H1 (cell line): ENCODE measurements around the gene AGPS. TPM values are rescaled to one million over a fixed set of nuclear protein-coding genes. Genes with fewer than 3 reads are reported as not detected.

Experiments
- BCL11A ChIP-seq, 2 experiments: IDR thresholded peaks; one replicate each; pipeline ENCODE4 v1.6.1; 2011; ENCODE audit warnings: low read depth in 2 of 2, low read length in 2 of 2, mild to moderate bottlenecking in 2 of 2
- BRCA1 ChIP-seq: IDR thresholded peaks from 2 replicates; pipeline ENCODE4 v1.6.1; 2012; ENCODE audit warnings: low read depth, low read length, improper control_type of control experiment
- CTCF ChIP-seq, 3 experiments: IDR thresholded peaks; 1 replicate in 2 of 3; 2 replicates in 1 of 3; pipeline versions ENCODE4 v1.5.1 to v1.6.1; 2011; ENCODE audit warnings: low read length in 3 of 3, mild to moderate bottlenecking in 3 of 3, inconsistent platforms in 2 of 3, low read depth in 1 of 3, moderate library complexity in 1 of 3; ENCODE audit not compliant: insufficient read depth in 1 of 3; ENCODE audit errors: control extremely low read depth in 1 of 3
- EP300 ChIP-seq, 2 experiments: IDR thresholded peaks; 1 replicate in 1 of 2; 2 replicates in 1 of 2; pipeline ENCODE4 v1.6.1; 2011 to 2012; ENCODE audit warnings: low read depth in 2 of 2, low read length in 2 of 2, mild to moderate bottlenecking in 2 of 2, borderline replicate concordance in 1 of 2, inconsistent platforms in 1 of 2, moderate library complexity in 1 of 2
- GABPA ChIP-seq: IDR thresholded peaks from 2 replicates; pipeline ENCODE4 v1.6.1; 2011; ENCODE audit warnings: mild to moderate bottlenecking, low read length, moderate library complexity, borderline replicate concordance; ENCODE audit not compliant: insufficient read depth
- HDAC6 ChIP-seq: IDR thresholded peaks from one replicate; pipeline ENCODE4 v1.7.1; 2012; ENCODE audit warnings: low read depth, mild to moderate bottlenecking, inconsistent platforms, low read length, moderate library complexity
- KDM1A ChIP-seq: fragments of 200-600, 300-600 bp; sonication (generic); IDR thresholded peaks from 2 replicates; pipeline ENCODE4 v1.7.1; 2016; ENCODE audit warnings: mild to moderate bottlenecking, low read length, borderline replicate concordance
- KDM5A ChIP-seq: fragments of 200-600 bp; IDR thresholded peaks from 2 replicates; pipeline ENCODE4 v1.7.1; 2012; ENCODE audit warnings: mild to moderate bottlenecking, low read length, inconsistent platforms, mixed read lengths
- MAX ChIP-seq: IDR thresholded peaks from 2 replicates; pipeline ENCODE4 v1.6.1; 2012; ENCODE audit warnings: inconsistent platforms
- POLR2A ChIP-seq, 2 experiments: IDR thresholded peaks; 1 replicate in 1 of 2; 2 replicates in 1 of 2; pipeline ENCODE4 v1.6.1; 2011; ENCODE audit warnings: low read depth in 2 of 2, low read length in 2 of 2, mild to moderate bottlenecking in 2 of 2; ENCODE audit errors: control extremely low read depth in 1 of 2
- TAF1 ChIP-seq: IDR thresholded peaks from 2 replicates; pipeline ENCODE4 v1.6.1; 2011; ENCODE audit warnings: mild to moderate bottlenecking, low read depth, low read length
- TBP ChIP-seq: IDR thresholded peaks from 2 replicates; pipeline ENCODE4 v1.6.1; 2011; ENCODE audit warnings: low read depth, low read length, improper control_type of control experiment
- TCF12 ChIP-seq: IDR thresholded peaks from 2 replicates; pipeline ENCODE4 v1.6.1; 2011; ENCODE audit warnings: low read depth, mild to moderate bottlenecking, low read length
- TEAD4 ChIP-seq: IDR thresholded peaks from 2 replicates; pipeline ENCODE4 v1.6.1; 2012; ENCODE audit warnings: low read depth, low read length, inconsistent platforms, mixed read lengths
- polyA plus RNA-seq, 7 experiments: library from polyadenylated mRNA; depleted of rRNA in 3 of 7; stranded (reverse) in 5 of 7; unstranded in 2 of 7; fragments of >200 nt in 5 of 7; fragments of 200-250 nt in 2 of 7; gene quantifications; 1 replicate in 5 of 7; 2 replicates in 1 of 7; 4 replicates in 1 of 7; pipeline versions ENCODE4 v1.2.1 to v1.2.3, GENCODE V29; 2011 to 2013; ENCODE audit warnings: missing spikeins in 2 of 7, mixed read lengths in 2 of 7
- total RNA-seq: library from RNA; stranded (reverse); fragmentation: NEBNext Ultra II Directional; extraction: Animal tissue kit (Norgen Biotek cat#: 25700); gene quantifications from 2 replicates; pipeline ENCODE4 v1.2.1, GENCODE V29; 2021
- TF ChIP-seq, protein P1 (sequence below): IDR thresholded peaks from 2 replicates; pipeline ENCODE4 v1.6.1; 2011; ENCODE audit warnings: low read depth, mild to moderate bottlenecking, low read length; ENCODE audit not compliant: insufficient read depth
- TF ChIP-seq, protein P2 (sequence below): IDR thresholded peaks from 2 replicates; pipeline ENCODE4 v1.6.1; 2012; ENCODE audit warnings: inconsistent platforms
- TF ChIP-seq, protein P3 (sequence below): IDR thresholded peaks from 2 replicates; pipeline ENCODE4 v1.6.1; 2012; ENCODE audit warnings: low read length, inconsistent platforms

The AGPS gene
- total and polyA plus RNA-seq, 2 of the 8 experiments (the other 6 are each of a cell fraction or from before 2014, with no cell fraction given): 7.3 to 57.8 TPM

DNA sequence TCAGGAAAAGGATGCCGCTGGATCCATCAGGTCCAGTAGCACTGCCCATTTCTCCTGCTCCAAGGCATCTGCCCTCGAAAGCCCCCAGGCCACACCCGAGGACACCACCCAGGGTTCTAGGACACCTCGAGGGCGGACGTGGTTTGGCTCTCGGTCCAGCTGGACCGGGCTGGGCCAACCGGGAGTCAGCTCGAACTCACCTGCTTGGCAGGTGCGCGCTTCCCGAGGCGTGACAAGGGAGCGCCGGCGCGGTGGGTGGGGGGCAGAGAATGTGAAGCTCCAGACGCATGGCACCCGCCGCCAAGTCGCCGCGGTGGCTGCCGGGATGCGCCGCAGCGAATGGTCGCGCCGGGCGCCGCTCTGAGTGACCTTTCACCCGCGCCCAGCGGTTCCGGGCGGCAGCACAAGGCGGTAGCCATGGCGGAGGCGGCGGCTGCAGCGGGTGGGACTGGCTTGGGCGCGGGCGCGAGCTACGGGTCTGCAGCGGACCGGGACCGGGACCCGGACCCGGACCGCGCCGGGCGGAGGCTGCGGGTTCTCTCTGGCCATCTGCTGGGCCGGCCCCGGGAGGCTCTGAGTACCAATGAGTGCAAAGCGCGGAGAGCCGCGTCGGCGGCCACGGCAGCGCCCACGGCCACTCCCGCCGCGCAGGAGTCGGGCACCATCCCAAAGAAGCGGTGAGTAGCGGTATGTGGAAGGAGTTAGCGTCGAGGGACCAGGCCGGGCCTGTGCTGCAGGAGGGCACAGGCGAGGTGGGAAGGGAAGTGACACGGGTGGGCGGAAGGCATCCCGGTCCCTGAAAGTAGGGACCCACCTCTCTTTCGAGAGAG lies at the start of gene AGPS (continued):
- no peak for TF ChIP-seq KDM5A
- peak; percentile 27 to 83 for TF ChIP-seq POLR2A (IDR thresholded peaks at IDR 0.05; ENCODE audit: control extremely low read depth in 1 of 2, low read depth in 2 of 2, low read length in 2 of 2)
- TF ChIP-seq TBP: peak; percentile 68
- no peak for TF ChIP-seq TCF12
- no peak for TF ChIP-seq GABPA
- peak; percentile 98 for TF ChIP-seq MAX
- no peak for TF ChIP-seq BRCA1
- peak in 1 of 2 experiments; percentile 37; a peak in 1 of 3 replicates for TF ChIP-seq EP300 (IDR thresholded peaks at IDR 0.05; ENCODE audit: borderline replicate concordance in 1 of 2, low read depth in 2 of 2, low read length in 2 of 2)
- TF ChIP-seq BCL11A (IDR thresholded peaks at IDR 0.05; ENCODE audit: low read depth in 2 of 2, low read length in 2 of 2): no peak
- TF ChIP-seq HDAC6: no peak
- TF ChIP-seq TEAD4: peak; percentile 87
- 0 out of 4 replicates have a peak, but pooled peaks of 1 of the 3 experiments have one; percentile 8 for TF ChIP-seq CTCF (IDR thresholded peaks at IDR 0.05; ENCODE audit: control extremely low read depth in 1 of 3, insufficient read depth in 1 of 3, low read depth in 1 of 3, low read length in 3 of 3)
- peak; percentile 89 for TF ChIP-seq TAF1
- no peak; the same call in 1 of the 2 replicates for TF ChIP-seq KDM1A
- TF ChIP-seq, protein P1, sequence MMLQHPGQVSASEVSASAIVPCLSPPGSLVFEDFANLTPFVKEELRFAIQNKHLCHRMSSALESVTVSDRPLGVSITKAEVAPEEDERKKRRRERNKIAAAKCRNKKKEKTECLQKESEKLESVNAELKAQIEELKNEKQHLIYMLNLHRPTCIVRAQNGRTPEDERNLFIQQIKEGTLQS: no peak
- TF ChIP-seq, protein P2, sequence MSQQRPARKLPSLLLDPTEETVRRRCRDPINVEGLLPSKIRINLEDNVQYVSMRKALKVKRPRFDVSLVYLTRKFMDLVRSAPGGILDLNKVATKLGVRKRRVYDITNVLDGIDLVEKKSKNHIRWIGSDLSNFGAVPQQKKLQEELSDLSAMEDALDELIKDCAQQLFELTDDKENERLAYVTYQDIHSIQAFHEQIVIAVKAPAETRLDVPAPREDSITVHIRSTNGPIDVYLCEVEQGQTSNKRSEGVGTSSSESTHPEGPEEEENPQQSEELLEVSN: peak; percentile 97
- TF ChIP-seq, protein P3, sequence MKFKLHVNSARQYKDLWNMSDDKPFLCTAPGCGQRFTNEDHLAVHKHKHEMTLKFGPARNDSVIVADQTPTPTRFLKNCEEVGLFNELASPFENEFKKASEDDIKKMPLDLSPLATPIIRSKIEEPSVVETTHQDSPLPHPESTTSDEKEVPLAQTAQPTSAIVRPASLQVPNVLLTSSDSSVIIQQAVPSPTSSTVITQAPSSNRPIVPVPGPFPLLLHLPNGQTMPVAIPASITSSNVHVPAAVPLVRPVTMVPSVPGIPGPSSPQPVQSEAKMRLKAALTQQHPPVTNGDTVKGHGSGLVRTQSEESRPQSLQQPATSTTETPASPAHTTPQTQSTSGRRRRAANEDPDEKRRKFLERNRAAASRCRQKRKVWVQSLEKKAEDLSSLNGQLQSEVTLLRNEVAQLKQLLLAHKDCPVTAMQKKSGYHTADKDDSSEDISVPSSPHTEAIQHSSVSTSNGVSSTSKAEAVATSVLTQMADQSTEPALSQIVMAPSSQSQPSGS: no peak
